ENCODE results near the gene UBXN7. TPM values are rescaled to one million over a fixed set of nuclear protein-coding genes. Genes with fewer than 3 reads are reported as not detected.
"Not testable (repeated sequence)": the region's sequence is repeated elsewhere in the genome, so short reads cannot be mapped to it uniquely, and the experiment has no call there.

UBXN7 gene
- total RNA-seq, 1 experiment from 2014 or later: 64.7 TPM

GRCh38 chr3:196463804-196464203 lies 31.6 kb upstream of the UBXN7 start:
- BruUV-seq (replicated peaks): no TSS peak
- H3K4me3 Mint-ChIP-seq (ENCODE audit: unreplicated experiment): no peak overlapping the region
- CTCF ChIA-PET: no interaction called here

DNA sequence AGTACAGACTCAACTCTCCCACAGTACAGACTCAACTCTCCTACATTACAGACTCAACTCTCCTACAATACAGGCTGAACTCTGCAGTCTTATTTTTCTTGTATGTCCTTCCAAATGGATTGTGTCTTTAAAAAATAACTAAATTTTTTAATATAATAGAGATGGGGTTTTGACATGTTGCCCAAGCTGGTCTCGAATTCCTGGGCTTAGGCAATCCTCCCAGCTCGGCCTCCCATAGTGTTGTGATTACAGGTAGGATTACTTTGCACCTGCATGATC lies 31.2 kb upstream of the UBXN7 start:
- POLR2A ChIA-PET: no interaction called here
- intact Hi-C loops (cut with micrococcal nuclease): no loop called here
- no peak for TF ChIP-seq CTCF (IDR thresholded peaks at IDR 0.05; ENCODE audit: unreplicated experiment)

More at GRCh38 chr3:196463804-196464203, 31.6 kb upstream of the UBXN7 start:
- H3K36me3 Mint-ChIP-seq (ENCODE audit: insufficient read depth, unreplicated experiment): peaks cover 27% of the 10 kb centered on the region
- H3K4me1 Mint-ChIP-seq (ENCODE audit: insufficient read depth, unreplicated experiment): no peaks in the 10 kb centered on the region
- intact Hi-C loops (cut with micrococcal nuclease): no loop called here
- no peak for DNase-seq (ENCODE audit: unreplicated experiment)
- no peak for TF ChIP-seq CTCF (IDR thresholded peaks at IDR 0.05; ENCODE audit: unreplicated experiment)
- no peaks in the 10 kb centered on the region for H3K9me3 Mint-ChIP-seq (ENCODE audit: unreplicated experiment)
- POLR2A ChIA-PET: no interaction called here
- no peak overlapping the region for H3K27ac Mint-ChIP-seq (ENCODE audit: low read depth, unreplicated experiment)
- H3K27me3 Mint-ChIP-seq (ENCODE audit: insufficient read depth, unreplicated experiment): no peaks in the 10 kb centered on the region

GRCh38 chr3:196462680-196463477 lies 30.7 kb upstream of the UBXN7 start:
- not testable (repeated sequence) for H3K27me3 Mint-ChIP-seq (ENCODE audit: insufficient read depth, unreplicated experiment)

More for the DNA sequence above, 31.2 kb upstream of the UBXN7 start:
- DNase-seq (ENCODE audit: unreplicated experiment): no peak
- Mint-ChIP-seq H3K36me3 (ENCODE audit: insufficient read depth, unreplicated experiment) (peaks cover 23% of the 10 kb centered on the region), H3K9me3 (ENCODE audit: unreplicated experiment) (no peaks in the 10 kb centered on the region), H3K27ac (ENCODE audit: low read depth, unreplicated experiment) (no peak overlapping the region), H3K4me3 (ENCODE audit: unreplicated experiment) (no peak overlapping the region), H3K27me3 (ENCODE audit: insufficient read depth, unreplicated experiment) (no peaks in the 10 kb centered on the region), H3K4me1 (ENCODE audit: insufficient read depth, unreplicated experiment) (no peaks in the 10 kb centered on the region)
- CTCF ChIA-PET: no interaction called here
- no TSS peak for BruUV-seq (replicated peaks)

GRCh38 chr3:196458063-196458462 lies 25.8 kb upstream of the UBXN7 start:
- Mint-ChIP-seq H3K9me3 (ENCODE audit: unreplicated experiment) (no peaks in the 10 kb centered on the region), H3K4me3 (ENCODE audit: unreplicated experiment) (no peak overlapping the region), H3K36me3 (ENCODE audit: insufficient read depth, unreplicated experiment) (peaks cover 1% of the 10 kb centered on the region), H3K27ac (ENCODE audit: low read depth, unreplicated experiment) (no peak overlapping the region), H3K4me1 (ENCODE audit: insufficient read depth, unreplicated experiment) (no peaks in the 10 kb centered on the region), H3K27me3 (ENCODE audit: insufficient read depth, unreplicated experiment) (no peaks in the 10 kb centered on the region)
- ChIA-PET POLR2A (interaction anchor here (0.6 kb wide), 1 partner anchor 410 kb away, joined by 3 read pairs; the partner anchor contains the start of gene SENP5), CTCF (interaction anchor here (0.6 to 0.7 kb wide), 2 partner anchors 118 to 138 kb away, joined by 3 to 6 read pairs; no protein-coding TSS in a partner anchor)
- DNase-seq (ENCODE audit: unreplicated experiment): no peak
- intact Hi-C loops (cut with micrococcal nuclease): no loop called here
- TF ChIP-seq CTCF (IDR thresholded peaks at IDR 0.05; ENCODE audit: unreplicated experiment): no peak
- no TSS peak for BruUV-seq (replicated peaks)

More at GRCh38 chr3:196462680-196463477, 30.7 kb upstream of the UBXN7 start:
- H3K9me3 Mint-ChIP-seq (ENCODE audit: unreplicated experiment); H3K4me3 Mint-ChIP-seq (ENCODE audit: unreplicated experiment); intact Hi-C loops (cut with micrococcal nuclease); BruUV-seq (replicated peaks); DNase-seq (ENCODE audit: unreplicated experiment); CTCF ChIA-PET; POLR2A ChIA-PET; H3K4me1 Mint-ChIP-seq (ENCODE audit: insufficient read depth, unreplicated experiment); H3K27ac Mint-ChIP-seq (ENCODE audit: low read depth, unreplicated experiment): not testable (repeated sequence)
- H3K36me3 Mint-ChIP-seq (ENCODE audit: insufficient read depth, unreplicated experiment): peaks cover 18% of the 10 kb centered on the region

- H3K9me3 Mint-ChIP-seq (ENCODE audit: unreplicated experiment); H3K27me3 Mint-ChIP-seq (ENCODE audit: insufficient read depth, unreplicated experiment); intact Hi-C loops (cut with micrococcal nuclease); DNase-seq (ENCODE audit: unreplicated experiment); H3K36me3 Mint-ChIP-seq (ENCODE audit: insufficient read depth, unreplicated experiment); H3K27ac Mint-ChIP-seq (ENCODE audit: low read depth, unreplicated experiment); BruUV-seq (replicated peaks); H3K4me3 Mint-ChIP-seq (ENCODE audit: unreplicated experiment); H3K4me1 Mint-ChIP-seq (ENCODE audit: insufficient read depth, unreplicated experiment): not testable (repeated sequence)
- ChIA-PET CTCF (interaction anchor here (0.6 to 0.7 kb wide), 3 partner anchors 29 to 139 kb away, joined by 3 to 6 read pairs (median 5); no protein-coding TSS in a partner anchor), POLR2A (interaction anchor here (0.6 kb wide), 1 partner anchor 410 kb away, joined by 3 read pairs; the partner anchor contains the start of gene SENP5)
These were observed 25.2 kb upstream of the UBXN7 start for GRCh38 chr3:196457470-196457869.

Measured in MCF 10A (cell line).